ENCODE measurements around the gene CNN2. TPM values are rescaled to one million over a fixed set of nuclear protein-coding genes. Genes with fewer than 3 reads are reported as not detected.
A peak's percentile ranks its signal among the peaks of the same experiment; 100 is the strongest.

Gene CNN2
- total and polyA plus RNA-seq, 2 of the 8 experiments (the other 6 are each of a cell fraction or from before 2014, with no cell fraction given): 189 to 551 TPM

DNA sequence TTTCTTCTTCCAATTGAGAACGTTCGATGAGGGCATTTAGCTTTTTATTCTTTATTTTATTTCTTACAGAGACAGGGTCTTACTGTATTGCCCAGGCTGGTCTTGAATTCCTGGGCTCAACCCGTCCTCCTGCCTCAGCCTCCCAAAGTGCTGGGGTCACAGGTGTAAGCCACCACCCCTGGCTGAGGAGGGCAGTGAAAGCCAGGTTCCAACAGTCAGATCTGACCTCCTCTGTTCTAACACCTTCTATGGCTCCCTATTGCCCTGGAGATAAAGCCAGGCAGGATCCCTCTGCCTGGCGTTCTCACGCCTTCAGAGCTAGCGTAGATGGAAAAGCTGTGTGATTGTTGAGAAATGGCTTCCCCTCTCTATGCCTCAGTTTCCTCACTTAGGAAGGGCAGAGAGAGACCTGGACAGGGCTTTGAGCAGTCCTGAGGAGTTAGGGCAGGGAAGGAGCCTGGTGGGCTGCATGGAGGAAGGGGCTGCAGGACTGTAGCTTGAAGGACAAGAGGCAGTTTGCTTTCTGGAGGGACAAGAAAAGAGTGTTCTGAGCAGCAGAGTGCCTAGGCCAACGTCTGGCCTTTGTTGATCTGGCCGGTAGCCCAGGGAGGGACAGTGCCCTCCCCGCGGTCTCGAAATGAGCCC lies 46.1 kb downstream of the CNN2 start:
- WGBS, 2 experiments (ENCODE audit: extremely low coverage in 1 of 2, insufficient coverage in 1 of 2, insufficient read length in 1 of 2, insufficient replicate concordance in 2 of 2, low coverage in 1 of 2, low lambda C conversion rate in 2 of 2, missing lambda C conversion rate in 1 of 2): 93% methylated on average over 11 of the region's 11 CpGs; no CpG with 5 or more reads in 1 of the 2 experiments
- H2BK5ac ChIP-seq (ENCODE audit: low read depth, low read length): no peak overlapping the region
- peaks cover 5% of the 10 kb centered on the region for H3K79me1 ChIP-seq (ENCODE audit: low read depth, low read length)
- FAIRE-seq: no peak
- no peak overlapping the region for H2AFZ ChIP-seq (ENCODE audit: low read length)
- no peak overlapping the region for H3K14ac ChIP-seq (ENCODE audit: insufficient read length)
- no peak overlapping the region for H2BK20ac ChIP-seq (ENCODE audit: low read length)
- H3K4me1 ChIP-seq (replicated peaks in 1 of 4; ENCODE audit: control insufficient read depth in 3 of 4, insufficient read depth in 4 of 4, low read length in 3 of 4): peaks cover 0 to 6% (median 1%) of the 10 kb centered on the region in 4 experiments; a peak in 4 of 7 replicates
- peak; percentile 90; the same call in 1 of the 2 replicates for TF ChIP-seq KDM1A (IDR thresholded peaks at IDR 0.05; ENCODE audit: borderline replicate concordance, low read length)
- no peak for TF ChIP-seq KDM4A (IDR thresholded peaks at IDR 0.05; ENCODE audit: low read depth, low read length, severe bottlenecking)
- H3K4ac ChIP-seq (replicated peaks; ENCODE audit: insufficient read length, low read depth, low read length): no peak overlapping the region
- H3K4me3 ChIP-seq (ENCODE audit: extremely low read depth in 1 of 4, insufficient read depth in 2 of 4, low read depth in 3 of 4, low read length in 4 of 4): no peak overlapping the region
- H4K5ac ChIP-seq (ENCODE audit: insufficient read length, low read depth, low read length): no peak overlapping the region
- H3K9ac ChIP-seq (replicated peaks in 1 of 4; ENCODE audit: extremely low read depth in 1 of 4, low read depth in 3 of 4, low read length in 3 of 4): no peak overlapping the region
- H4K91ac ChIP-seq (replicated peaks; ENCODE audit: insufficient read length, low read length): no peak overlapping the region
- H3K27me3 ChIP-seq (replicated peaks in 1 of 4; ENCODE audit: control insufficient read depth in 3 of 4, extremely low read depth in 1 of 4, insufficient read depth in 3 of 4, low read length in 3 of 4): peaks cover 0 to 7% (median 3%) of the 10 kb centered on the region in 4 experiments; a peak in 4 of 7 replicates
- no peaks in the 10 kb centered on the region for H3K79me2 ChIP-seq (ENCODE audit: control insufficient read depth in 1 of 2, insufficient read depth in 2 of 2, low read length in 2 of 2)
- 0 out of 2 replicates have a peak overlapping the region, but pooled peaks have one; percentile 17 for H2BK12ac ChIP-seq (ENCODE audit: low read depth, low read length)
- H3K23me2 ChIP-seq (ENCODE audit: low read depth, low read length): peaks cover 3% of the 10 kb centered on the region; the same call in 1 of the 2 replicates
- H2BK15ac ChIP-seq (ENCODE audit: low read length): no peak overlapping the region
- no peak overlapping the region; the same call in 1 of the 2 replicates for H4K8ac ChIP-seq (ENCODE audit: extremely low read depth, insufficient read depth, low read length)
- peak overlapping the region in 1 of 2 experiments; percentile 64; a peak in 1 of 4 replicates for H3K4me2 ChIP-seq (ENCODE audit: insufficient read depth in 1 of 2, low read depth in 2 of 2, low read length in 2 of 2)
- H3K27ac ChIP-seq (ENCODE audit: low read depth, low read length): no peak overlapping the region
- peaks cover 1 to 8% of the 10 kb centered on the region in 2 experiments for H4K20me1 ChIP-seq (replicated peaks in 1 of 2; ENCODE audit: control insufficient read depth in 1 of 2, insufficient read depth in 2 of 2, low read length in 2 of 2)
- no peak overlapping the region for H3K23ac ChIP-seq (ENCODE audit: insufficient read length)
- no peak for DNase-seq (ENCODE audit: low read depth in 1 of 2, low spot score in 2 of 2)
- POLR2A ChIA-PET (ENCODE audit: partially characterized antibody): interaction anchor here (0.6 to 7.1 kb wide), 14 partner anchors 8 to 197 kb away, joined by 3 to 52 read pairs (median 6); partner anchors contain the start of genes ABCA7, CIRBP and CNN2
- H3K56ac ChIP-seq (replicated peaks; ENCODE audit: insufficient read length, low read depth, low read length): no peak overlapping the region
- CTCF ChIA-PET (ENCODE audit: partially characterized antibody): interaction anchor here (1.0 to 3.7 kb wide), 9 partner anchors 8 to 172 kb away, joined by 3 to 24 read pairs (median 4); partner anchors contain the start of gene ABCA7
- H3K18ac ChIP-seq (ENCODE audit: extremely low read depth, low read length): no peak overlapping the region
- H2AK5ac ChIP-seq (ENCODE audit: low read depth, low read length): peak overlapping the region; percentile 24; the same call in 1 of the 2 replicates
- H2BK120ac ChIP-seq (replicated peaks; ENCODE audit: low read depth, low read length): no peak overlapping the region
- H3K9me3 ChIP-seq (ENCODE audit: insufficient read depth in 2 of 2, low read depth in 1 of 2, low read length in 1 of 2): no peaks in the 10 kb centered on the region
- peaks cover 0 to 20% (median 3%) of the 10 kb centered on the region in 4 experiments; a peak in 2 of 8 replicates for H3K36me3 ChIP-seq (ENCODE audit: control insufficient read depth in 2 of 4, insufficient read depth in 4 of 4, low read length in 3 of 4)

Data from H1 (cell line).